Measurements from ENCODE around the gene HGFAC.

HGFAC gene

GRCh38 chr4:3491681-3492405 lies 50.1 kb downstream of the HGFAC start:
- H3K4me1 ChIP-seq (ENCODE audit: control insufficient read depth, insufficient read depth, low read length): no peaks in the 10 kb centered on the region; the same call in 1 of the 2 replicates

GRCh38 chr4:3492741-3493719 lies 51.3 kb downstream of the HGFAC start:
- no CpG with 5 or more reads among the region's 55 CpGs for WGBS (ENCODE audit: insufficient coverage, insufficient read length)
- no peak for DNase-seq (ENCODE audit: low read depth, low spot score)
- peaks cover 10% of the 10 kb centered on the region; the same call in 1 of the 2 replicates for H3K27me3 ChIP-seq (ENCODE audit: control insufficient read depth, insufficient read depth, low read length)
- H3K27ac ChIP-seq (ENCODE audit: low read length): no peak overlapping the region
- H3K4me3 ChIP-seq (ENCODE audit: low read length): no peak overlapping the region
- H3K9me3 ChIP-seq (ENCODE audit: control insufficient read depth, insufficient read depth, low read length): no peaks in the 10 kb centered on the region
- H3K4me1 ChIP-seq (ENCODE audit: control insufficient read depth, insufficient read depth, low read length): no peaks in the 10 kb centered on the region; the same call in 1 of the 2 replicates
- H3K36me3 ChIP-seq (ENCODE audit: control insufficient read depth, insufficient read depth, low read length): no peaks in the 10 kb centered on the region; the same call in 1 of the 2 replicates

More at GRCh38 chr4:3491681-3492405, 50.1 kb downstream of the HGFAC start:
- Histone ChIP-seq H3K9me3 (ENCODE audit: control insufficient read depth, insufficient read depth, low read length) (no peaks in the 10 kb centered on the region), H3K4me3 (ENCODE audit: low read length) (no peak overlapping the region), H3K27me3 (ENCODE audit: control insufficient read depth, insufficient read depth, low read length) (peaks cover 13% of the 10 kb centered on the region; the same call in 1 of the 2 replicates), H3K27ac (ENCODE audit: low read length) (no peak overlapping the region), H3K36me3 (ENCODE audit: control insufficient read depth, insufficient read depth, low read length) (no peaks in the 10 kb centered on the region; the same call in 1 of the 2 replicates)
- DNase-seq (ENCODE audit: low read depth, low spot score): no peak
- no CpG with 5 or more reads among the region's 17 CpGs for WGBS (ENCODE audit: insufficient coverage, insufficient read length)

GRCh38 chr4:3493720-3494461 lies 52.1 kb downstream of the HGFAC start:
- H3K4me1 ChIP-seq (ENCODE audit: control insufficient read depth, insufficient read depth, low read length): no peaks in the 10 kb centered on the region; the same call in 1 of the 2 replicates
- H3K9me3 ChIP-seq (ENCODE audit: control insufficient read depth, insufficient read depth, low read length): no peaks in the 10 kb centered on the region
- H3K4me3 ChIP-seq (ENCODE audit: low read length): no peak overlapping the region
- H3K27ac ChIP-seq (ENCODE audit: low read length): no peak overlapping the region
- no peaks in the 10 kb centered on the region; the same call in 1 of the 2 replicates for H3K36me3 ChIP-seq (ENCODE audit: control insufficient read depth, insufficient read depth, low read length)
- DNase-seq (ENCODE audit: low read depth, low spot score): no peak
- H3K27me3 ChIP-seq (ENCODE audit: control insufficient read depth, insufficient read depth, low read length): peaks cover 9% of the 10 kb centered on the region; the same call in 1 of the 2 replicates
- no CpG with 5 or more reads among the region's 20 CpGs for WGBS (ENCODE audit: insufficient coverage, insufficient read length)

GRCh38 chr4:3494462-3494871 lies 52.7 kb downstream of the HGFAC start:
- H3K4me3 ChIP-seq (ENCODE audit: low read length): no peak overlapping the region
- H3K27me3 ChIP-seq (ENCODE audit: control insufficient read depth, insufficient read depth, low read length): peaks cover 9% of the 10 kb centered on the region; the same call in 1 of the 2 replicates
- no CpG with 5 or more reads among the region's 15 CpGs for WGBS (ENCODE audit: insufficient coverage, insufficient read length)

GRCh38 chr4:3495204-3495975 lies 53.6 kb downstream of the HGFAC start:
- Histone ChIP-seq H3K4me3 (ENCODE audit: low read length) (no peak overlapping the region), H3K27me3 (ENCODE audit: control insufficient read depth, insufficient read depth, low read length) (peaks cover 9% of the 10 kb centered on the region; the same call in 1 of the 2 replicates), H3K4me1 (ENCODE audit: control insufficient read depth, insufficient read depth, low read length) (no peaks in the 10 kb centered on the region; the same call in 1 of the 2 replicates), H3K36me3 (ENCODE audit: control insufficient read depth, insufficient read depth, low read length) (no peaks in the 10 kb centered on the region; the same call in 1 of the 2 replicates), H3K27ac (ENCODE audit: low read length) (no peak overlapping the region), H3K9me3 (ENCODE audit: control insufficient read depth, insufficient read depth, low read length) (no peaks in the 10 kb centered on the region)
- DNase-seq (ENCODE audit: low read depth, low spot score): no peak
- WGBS (ENCODE audit: insufficient coverage, insufficient read length): no CpG with 5 or more reads among the region's 28 CpGs

More at GRCh38 chr4:3494462-3494871, 52.7 kb downstream of the HGFAC start:
- Histone ChIP-seq H3K4me1 (ENCODE audit: control insufficient read depth, insufficient read depth, low read length) (no peaks in the 10 kb centered on the region; the same call in 1 of the 2 replicates), H3K9me3 (ENCODE audit: control insufficient read depth, insufficient read depth, low read length) (no peaks in the 10 kb centered on the region), H3K36me3 (ENCODE audit: control insufficient read depth, insufficient read depth, low read length) (no peaks in the 10 kb centered on the region; the same call in 1 of the 2 replicates), H3K27ac (ENCODE audit: low read length) (no peak overlapping the region)
- no peak for DNase-seq (ENCODE audit: low read depth, low spot score)

GRCh38 chr4:3496021-3496420 lies 54.3 kb downstream of the HGFAC start:
- no peak overlapping the region for H3K27ac ChIP-seq (ENCODE audit: low read length)
- peaks cover 7% of the 10 kb centered on the region; the same call in 1 of the 2 replicates for H3K27me3 ChIP-seq (ENCODE audit: control insufficient read depth, insufficient read depth, low read length)
- no peaks in the 10 kb centered on the region for H3K9me3 ChIP-seq (ENCODE audit: control insufficient read depth, insufficient read depth, low read length)
- no peak for DNase-seq (ENCODE audit: low read depth, low spot score)
- H3K36me3 ChIP-seq (ENCODE audit: control insufficient read depth, insufficient read depth, low read length): no peaks in the 10 kb centered on the region; the same call in 1 of the 2 replicates
- no peaks in the 10 kb centered on the region; the same call in 1 of the 2 replicates for H3K4me1 ChIP-seq (ENCODE audit: control insufficient read depth, insufficient read depth, low read length)
- no CpG with 5 or more reads among the region's 14 CpGs for WGBS (ENCODE audit: insufficient coverage, insufficient read length)
- no peak overlapping the region for H3K4me3 ChIP-seq (ENCODE audit: low read length)

- H3K4me1 ChIP-seq (ENCODE audit: control insufficient read depth, insufficient read depth, low read length): no peaks in the 10 kb centered on the region; the same call in 1 of the 2 replicates
- H3K4me3 ChIP-seq (ENCODE audit: low read length): no peak overlapping the region
- DNase-seq (ENCODE audit: low read depth, low spot score): no peak
- peaks cover 2% of the 10 kb centered on the region; the same call in 1 of the 2 replicates for H3K36me3 ChIP-seq (ENCODE audit: control insufficient read depth, insufficient read depth, low read length)
- no peaks in the 10 kb centered on the region; the same call in 1 of the 2 replicates for H3K27me3 ChIP-seq (ENCODE audit: control insufficient read depth, insufficient read depth, low read length)
- WGBS (ENCODE audit: insufficient coverage, insufficient read length): no CpG with 5 or more reads among the region's 6 CpGs
- H3K9me3 ChIP-seq (ENCODE audit: control insufficient read depth, insufficient read depth, low read length): no peaks in the 10 kb centered on the region
- H3K27ac ChIP-seq (ENCODE audit: low read length): no peak overlapping the region
Measured at GRCh38 chr4:3497095-3497494, 55.3 kb downstream of the HGFAC start.

GRCh38 chr4:3497523-3498389 lies 56.0 kb downstream of the HGFAC start:
- Histone ChIP-seq H3K9me3 (ENCODE audit: control insufficient read depth, insufficient read depth, low read length) (no peaks in the 10 kb centered on the region), H3K4me1 (ENCODE audit: control insufficient read depth, insufficient read depth, low read length) (no peaks in the 10 kb centered on the region; the same call in 1 of the 2 replicates), H3K27me3 (ENCODE audit: control insufficient read depth, insufficient read depth, low read length) (no peaks in the 10 kb centered on the region; the same call in 1 of the 2 replicates), H3K27ac (ENCODE audit: low read length) (no peak overlapping the region), H3K36me3 (ENCODE audit: control insufficient read depth, insufficient read depth, low read length) (peaks cover 2% of the 10 kb centered on the region; the same call in 1 of the 2 replicates), H3K4me3 (ENCODE audit: low read length) (no peak overlapping the region)
- WGBS (ENCODE audit: insufficient coverage, insufficient read length): no CpG with 5 or more reads among the region's 24 CpGs
- DNase-seq (ENCODE audit: low read depth, low spot score): no peak

Measured in iPS DF 6.9 (cell line).